SK-N-SH treated with all-trans-retinoic acid at 6 μM for 48 hours (cell line): Measurements from ENCODE around the gene FLG2.

Experiments used
- CSRNP3 ChIP-seq: fragments of 250-450 bp; sonication (Bioruptor Pico); IDR thresholded peaks from 2 replicates; pipeline ENCODE4 v1.5.1; 2021; ENCODE audit warnings: mild to moderate bottlenecking, moderate library complexity
- OSR1 ChIP-seq: fragments of 250-450 bp; sonication (Bioruptor Pico); IDR thresholded peaks from 2 replicates; pipeline ENCODE4 v1.8.0; 2022; ENCODE audit warnings: moderate library complexity, mild to moderate bottlenecking, inconsistent platforms
- SNAI2 ChIP-seq: fragments of 250-450 bp; sonication (Bioruptor Pico); IDR thresholded peaks from 2 replicates; pipeline ENCODE4 v1.5.0; 2020; ENCODE audit warnings: mild to moderate bottlenecking, moderate library complexity

DNA sequence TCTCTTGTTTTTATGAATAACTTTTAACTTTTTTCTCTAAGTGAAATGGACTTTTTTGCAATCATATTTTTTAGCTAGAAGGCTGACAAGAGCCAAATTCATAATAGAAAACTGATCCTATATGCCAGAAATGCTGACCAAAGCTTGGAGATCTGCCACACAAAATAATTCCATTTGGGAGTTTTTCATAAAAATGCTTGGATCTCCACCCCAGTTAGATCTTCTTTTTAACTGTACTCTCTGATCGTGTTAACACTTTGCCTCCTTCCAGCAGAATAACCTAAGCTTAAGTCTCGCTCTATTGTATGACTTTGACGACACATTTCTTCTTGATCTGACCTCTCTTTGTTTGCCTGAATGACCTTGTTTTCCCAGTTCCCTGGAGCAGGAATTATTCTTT lies 16.8 kb downstream of the FLG2 start:
- TF ChIP-seq CSRNP3 (CRISPR knock-in tag) (no peak), OSR1 (no peak), SNAI2 (CRISPR knock-in tag) (no peak)
